ENCODE measurements around the gene CEP112.

The CEP112 gene

DNA sequence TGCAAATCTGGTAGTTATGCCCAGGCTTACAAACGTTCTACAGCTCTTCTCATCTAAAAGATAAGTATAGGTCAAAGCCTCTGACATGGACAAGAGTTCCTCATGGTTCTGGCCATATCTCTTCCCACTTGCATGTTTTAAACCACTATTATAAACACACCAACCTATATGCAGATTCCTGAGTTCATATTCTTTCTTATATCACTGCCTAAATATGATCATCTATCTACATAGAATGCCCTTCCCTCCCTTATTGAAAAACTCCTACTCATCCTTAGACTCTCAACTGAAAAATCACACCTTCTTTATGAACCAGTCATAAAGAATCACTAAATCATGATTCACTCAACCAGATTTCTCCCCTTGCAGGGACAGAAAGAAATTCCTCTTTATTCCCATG, 128.2 kb downstream of the CEP112 start:
- DNase-seq, result no peak

GRCh38 chr17:66056148-66056547, 135.8 kb downstream of the CEP112 start:
- DNase-seq, result no peak

GRCh38 chr17:66054242-66054641, 137.7 kb downstream of the CEP112 start:
- no peak for DNase-seq

DNA sequence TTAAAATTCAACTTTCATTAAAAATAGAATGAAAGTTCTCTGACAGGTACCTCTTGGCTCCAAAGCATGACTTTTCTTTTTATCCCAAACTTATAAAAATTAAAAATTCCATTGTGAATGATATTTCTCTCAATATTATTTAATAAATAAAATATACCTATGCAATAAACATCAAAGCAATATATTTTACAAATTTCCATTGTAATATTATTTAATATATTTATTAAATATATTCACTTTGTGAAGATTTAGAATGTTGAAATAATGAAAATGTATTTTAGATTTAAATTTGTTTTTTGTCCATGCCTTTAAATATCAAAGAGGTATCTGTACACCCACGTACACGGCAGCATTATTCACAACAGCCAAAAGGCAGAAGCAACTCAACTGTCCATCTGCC, 147.8 kb downstream of the CEP112 start:
- no peak for DNase-seq

GRCh38 chr17:66043419-66043818, 148.5 kb downstream of the CEP112 start:
- no peak for DNase-seq

DNA sequence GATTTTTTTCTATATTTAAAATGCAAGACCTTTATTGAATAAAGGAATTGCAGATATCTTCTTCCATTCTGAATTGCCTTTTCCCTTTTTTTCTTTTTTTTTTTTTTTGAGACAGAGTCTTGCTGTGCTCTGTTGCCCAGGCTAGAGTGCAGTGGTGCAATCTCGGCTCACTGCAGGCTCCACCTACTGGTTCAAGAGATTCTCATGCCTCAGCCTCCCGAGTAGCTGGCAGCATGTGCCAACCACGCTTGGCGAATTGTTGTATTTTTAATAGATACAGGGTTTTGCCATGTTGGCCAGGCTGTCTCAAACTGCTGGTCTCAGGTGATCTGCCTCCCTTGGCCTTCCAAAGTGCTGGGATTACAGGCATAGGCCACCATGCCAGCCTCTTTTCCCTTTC, 151.5 kb downstream of the CEP112 start:
- DNase-seq, result no peak

GRCh38 chr17:66038125-66038524, 153.8 kb downstream of the CEP112 start:
- DNase-seq, result no peak

DNA sequence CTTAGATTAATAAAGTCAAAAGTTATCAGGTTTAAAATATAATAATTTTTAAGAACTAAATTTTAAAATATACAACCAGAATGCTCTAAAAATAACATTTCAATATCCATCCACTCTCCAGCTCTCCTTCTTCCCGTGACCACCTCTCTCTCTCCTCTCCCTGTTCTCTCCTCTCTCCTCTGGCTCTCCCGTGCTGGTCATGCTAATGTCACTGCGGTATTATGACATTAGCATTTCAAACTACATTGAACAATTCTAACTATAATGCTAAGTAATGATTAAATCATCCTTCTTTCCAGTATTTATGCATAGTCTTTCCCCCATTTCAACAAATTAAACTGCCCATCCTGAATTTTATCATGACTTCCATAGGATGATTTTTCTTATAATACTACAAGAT, 154.7 kb downstream of the CEP112 start:
- DNase-seq, result no peak

DNA sequence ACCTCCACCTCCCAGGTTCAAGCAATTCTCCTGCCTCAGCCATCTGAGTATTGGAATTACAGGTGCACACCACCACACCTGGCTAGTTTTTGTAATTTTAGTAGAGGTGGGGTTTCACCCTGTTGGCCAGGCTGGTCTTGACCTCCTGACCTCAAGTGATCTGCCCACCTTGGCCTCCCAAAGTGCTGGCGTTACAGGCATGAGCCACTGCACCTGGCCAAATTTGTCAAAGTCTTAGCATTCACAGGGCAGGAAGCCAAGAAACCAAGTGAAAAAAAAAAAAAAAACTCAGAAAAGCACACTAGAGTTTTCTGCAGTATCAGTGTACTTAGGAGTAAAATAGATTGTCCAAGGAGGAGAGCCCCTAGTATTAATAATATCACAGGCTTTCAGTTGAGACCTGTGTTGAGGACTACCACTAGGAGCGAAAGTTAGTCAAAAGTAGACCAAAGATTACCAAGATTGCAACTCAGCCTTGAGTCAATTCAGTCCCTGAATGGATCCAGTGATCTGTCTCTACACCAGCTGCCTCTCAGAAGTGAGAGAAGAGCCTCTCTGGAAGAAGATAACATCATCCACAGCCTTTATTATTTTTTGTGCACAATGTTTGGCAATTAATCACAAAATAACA, 159.7 kb downstream of the CEP112 start:
- peak in 1 of 5 donors; percentile 64 for DNase-seq

GRCh38 chr17:66025551-66025950, 166.4 kb downstream of the CEP112 start:
- DNase-seq, result no peak

- DNase-seq, result no peak
These were observed 170.2 kb downstream of the CEP112 start for GRCh38 chr17:66021757-66022156.

DNA sequence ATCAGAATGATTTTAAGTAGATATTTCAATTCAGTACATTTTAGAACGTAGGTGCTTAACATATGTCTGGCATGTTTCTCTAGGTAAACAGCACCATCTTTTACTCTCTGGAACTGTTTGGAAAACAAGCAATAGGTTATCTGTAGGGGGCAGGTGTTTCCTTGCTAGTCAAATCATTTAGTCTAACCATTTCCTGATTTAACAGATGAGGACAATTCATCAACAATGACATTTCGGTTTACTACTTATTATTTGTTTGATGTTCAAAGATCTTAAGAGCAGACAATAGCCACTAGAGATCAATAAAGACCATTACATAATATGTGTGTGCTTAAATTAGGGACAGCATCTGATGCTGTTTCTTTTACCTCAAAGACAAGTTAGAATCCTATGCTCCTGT, 173.1 kb downstream of the CEP112 start:
- no peak for DNase-seq

- DNase-seq, result no peak
These were observed 175.7 kb downstream of the CEP112 start for GRCh38 chr17:66016231-66016630.

DNA sequence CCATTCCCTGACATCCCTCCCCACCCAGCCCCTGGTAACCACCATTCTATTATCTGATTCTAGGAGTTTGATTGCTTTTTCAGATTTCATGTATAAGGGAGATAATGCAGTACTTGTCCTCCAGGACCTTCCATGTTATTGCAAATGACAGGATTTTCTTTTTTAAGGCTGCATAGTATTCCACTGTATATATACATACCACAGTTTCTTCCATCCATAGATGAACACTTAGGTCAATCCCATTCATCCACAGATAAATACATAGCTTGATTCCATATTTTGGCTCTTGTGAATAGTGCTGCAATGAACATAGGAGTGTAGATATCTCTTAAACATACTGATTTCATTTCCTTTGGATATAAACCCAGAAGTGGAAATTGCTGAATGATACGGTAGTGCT, 183.3 kb downstream of the CEP112 start:
- no peak for DNase-seq

DNA sequence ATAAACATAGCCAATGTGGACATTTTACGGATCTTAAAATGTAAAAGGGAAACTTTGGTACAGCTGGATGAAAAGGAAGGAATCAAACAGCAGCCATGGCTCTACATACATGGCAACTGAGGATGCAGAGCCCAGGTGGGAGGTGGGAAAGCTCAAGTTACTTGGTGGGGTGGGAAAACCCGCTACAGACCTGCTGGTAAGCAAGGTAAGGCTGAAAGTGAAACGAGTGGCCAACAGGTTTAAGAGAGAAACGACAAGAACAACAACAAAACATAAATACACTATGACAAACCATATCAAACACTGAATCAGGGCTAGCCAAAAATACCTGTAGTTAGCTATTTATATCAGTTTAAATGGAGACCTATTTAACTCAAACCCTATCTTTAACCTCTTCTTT, 185.3 kb downstream of the CEP112 start:
- no peak for DNase-seq

DNA sequence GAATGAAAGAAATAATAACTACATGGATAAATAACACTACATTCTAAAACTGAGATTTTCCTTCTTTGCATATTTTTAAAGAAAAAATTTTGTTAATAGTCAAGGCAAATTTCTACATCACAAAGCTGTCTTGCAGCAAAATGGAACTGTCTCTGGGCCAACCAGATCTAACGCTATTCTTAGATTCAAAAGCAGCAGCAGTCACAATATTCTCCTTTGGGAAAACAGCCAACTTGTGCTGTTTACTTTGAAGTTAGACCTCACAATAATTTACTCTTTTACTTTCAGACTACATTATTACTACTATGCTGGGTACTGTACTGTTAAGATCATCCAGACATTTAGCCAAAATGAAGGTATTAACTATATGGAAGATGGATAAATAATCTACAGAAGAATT, 189.1 kb downstream of the CEP112 start:
- no peak for DNase-seq

GRCh38 chr17:66002063-66002585, 189.8 kb downstream of the CEP112 start:
- no peak for DNase-seq

DNA sequence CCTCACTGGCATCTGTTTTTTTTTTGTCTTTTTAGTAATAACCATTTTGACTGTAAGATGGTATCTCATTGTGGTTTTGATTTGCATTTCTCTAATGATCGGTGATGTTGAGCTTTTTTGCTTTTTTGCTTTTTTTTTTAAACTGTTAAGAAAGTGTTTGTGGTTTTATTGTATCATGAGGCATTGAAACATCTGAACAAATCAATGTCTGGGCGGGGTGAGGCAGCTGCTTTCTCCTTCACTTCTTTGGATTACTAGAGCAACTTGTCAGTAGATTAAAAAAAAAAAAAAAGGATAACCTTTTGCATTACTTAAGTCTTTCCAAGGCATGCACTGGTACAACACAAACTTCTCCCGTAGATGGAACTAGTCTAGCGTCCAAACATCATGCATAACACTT, 191.7 kb downstream of the CEP112 start:
- DNase-seq, result no peak

DNA sequence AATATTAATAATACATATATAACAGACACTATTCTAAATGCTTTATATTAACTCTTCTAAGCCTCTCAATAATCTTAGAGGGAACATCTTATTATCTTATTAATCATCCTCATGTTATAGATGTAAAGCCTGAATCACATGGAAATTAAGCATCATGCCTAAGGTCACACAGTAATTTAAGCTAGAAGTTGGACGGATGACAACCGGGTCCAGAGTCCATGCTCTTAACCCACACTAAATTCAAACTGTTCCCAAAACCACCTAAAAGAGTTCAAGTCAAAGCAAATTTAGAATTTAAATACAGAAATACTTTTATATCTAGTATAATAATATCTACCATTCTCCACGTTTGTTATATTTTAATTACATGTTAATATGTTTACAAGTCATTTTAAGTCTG, 193.3 kb downstream of the CEP112 start:
- no peak for DNase-seq

DNA sequence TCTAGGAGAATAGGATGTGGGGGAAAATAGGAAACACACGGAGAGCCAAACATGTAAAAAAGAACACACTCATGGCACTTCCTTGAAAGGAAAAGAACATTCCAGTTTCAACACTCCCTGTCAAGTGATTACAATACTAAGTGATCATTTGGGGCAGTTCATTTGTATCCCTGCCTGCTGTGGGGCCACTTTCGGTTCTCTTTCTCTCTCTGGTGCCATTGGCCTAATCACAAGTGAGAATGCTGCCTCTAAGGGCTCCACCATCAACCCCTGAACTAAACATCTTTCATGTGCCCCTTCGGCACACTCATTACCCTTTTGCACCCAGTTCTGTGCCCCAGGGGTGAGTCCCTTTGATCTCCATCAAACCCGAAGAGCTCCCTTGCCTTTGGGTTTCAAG, 197.3 kb downstream of the CEP112 start:
- DNase-seq, result no peak

DNA sequence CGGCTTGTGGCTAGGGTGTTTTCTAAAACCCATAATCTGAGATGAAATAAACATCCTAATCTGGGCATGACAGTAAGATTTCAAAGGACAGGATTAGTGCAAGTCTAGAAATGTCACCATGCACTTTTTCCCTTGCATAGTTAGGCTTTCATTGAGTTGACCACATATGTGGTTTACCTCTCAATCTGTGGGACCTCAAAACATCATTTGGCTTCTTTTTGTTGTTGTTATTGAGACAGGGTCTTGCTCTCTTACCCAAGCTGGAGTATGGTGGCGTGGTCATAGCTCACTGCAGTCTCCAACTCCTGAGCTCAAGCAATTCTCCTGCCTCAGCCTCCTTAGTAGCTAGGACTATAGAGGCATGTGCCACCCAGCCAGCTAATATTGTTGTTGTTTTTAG, 197.8 kb downstream of the CEP112 start:
- DNase-seq, result no peak

DNA sequence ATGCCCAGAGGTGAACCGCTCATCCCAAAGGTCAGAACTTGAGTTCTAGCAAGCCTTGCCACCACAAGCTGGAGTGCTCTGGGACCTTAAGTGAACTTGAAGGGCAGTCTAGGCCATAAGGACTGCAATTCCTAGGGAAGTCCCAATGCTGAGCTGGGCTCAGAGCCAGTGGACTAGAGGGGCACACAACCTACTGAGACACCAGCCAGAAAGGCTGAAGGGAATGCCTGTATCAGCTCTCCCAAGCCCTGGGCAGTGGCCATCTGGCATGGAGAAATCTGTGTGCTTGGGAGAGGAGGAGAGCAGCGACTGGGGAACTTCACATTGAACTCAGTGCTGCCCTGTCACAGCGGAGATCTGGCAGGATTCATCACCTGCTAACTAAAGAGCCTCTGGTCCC, 201.3 kb downstream of the CEP112 start:
- no peak for DNase-seq

- no peak for DNase-seq
These were observed 203.5 kb downstream of the CEP112 start for GRCh38 chr17:65988451-65988850.

DNA sequence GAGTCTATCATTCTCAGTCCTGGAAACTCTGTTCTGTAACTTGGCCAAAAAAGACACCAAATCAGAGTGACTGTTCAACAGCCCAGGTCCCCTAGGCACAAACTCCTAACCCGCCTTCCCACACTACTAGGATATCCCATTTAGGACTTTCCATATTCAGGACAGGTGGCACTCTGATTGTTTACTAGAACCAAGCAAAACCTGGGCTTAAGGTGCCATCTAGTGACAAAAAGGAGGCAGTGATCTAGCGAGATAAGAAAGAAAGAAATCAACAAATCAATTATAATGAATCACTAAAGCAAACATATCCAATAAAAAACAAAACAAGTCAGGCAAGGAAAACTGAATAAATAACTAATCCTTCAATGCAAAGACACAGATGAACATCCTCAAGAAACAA, 203.9 kb downstream of the CEP112 start:
- DNase-seq, result peak in 1 of 5 donors; percentile 12

GRCh38 chr17:65985571-65985970, 206.4 kb downstream of the CEP112 start:
- no peak for DNase-seq
